HCT116 (cell line): Measurements from ENCODE around the gene PPP3CB. TPM values are rescaled to one million over a fixed set of nuclear protein-coding genes. Genes with fewer than 3 reads are reported as not detected.
A peak's percentile ranks its signal among the peaks of the same experiment; 100 is the strongest.

Source experiments
- ATAC-seq: fragments of 200-7000 bp; cut with Tn5 transposase; 2 replicates; pipeline ENCODE4 v1.9.1; 2020; ENCODE audit warnings: mild to moderate bottlenecking, moderate library complexity
- BruUV-seq: library from RNA; stranded (reverse); fragments of 400-500 nt; replicated peaks from 2 replicates; lab custom pipeline; 2021; lab: Mats Ljungman, UMichigan
- CTCF ChIA-PET: fragments of 300-600 bp; sonication (Branson Sonifier 250); formaldehyde crosslinking; loops from one replicate; lab custom pipeline; 2021; ENCODE audit warnings: antibody characterized with exemption; lab: Charles Lee
- POLR2A ChIA-PET: fragments of 300-600, 350-600 bp; sonication (Branson Sonifier 250); formaldehyde crosslinking; loops from one replicate; lab custom pipeline; 2021; ENCODE audit warnings: antibody characterized with exemption; lab: Charles Lee
- RAD21 ChIA-PET, 2 experiments: fragments of 300-600 bp; sonication (Branson Sonifier 250); formaldehyde crosslinking; loops; one replicate each; lab custom pipeline; 2023; ENCODE audit warnings: low total read pairs in 2 of 2; ENCODE audit not compliant: uncharacterized antibody in 2 of 2, unreplicated experiment in 2 of 2, low non-redundant PET in 1 of 2; lab: Charles Lee
- DNase-seq: peaks from one replicate; pipeline ENCODE4 v3.0.0-alpha.2; 2010; ENCODE audit warnings: low read depth, low spot score
- H2AFZ ChIP-seq: fragments of 200-600 bp; shearing (Covaris generic), sonication (generic); 2 replicates; pipeline ENCODE4 v1.6.1; 2017; ENCODE audit warnings: low read depth, mixed run types, mixed read lengths, antibody characterized with exemption, low read length; ENCODE audit not compliant: poor library complexity, severe bottlenecking
- H3K27ac ChIP-seq: 2 replicates; pipeline ENCODE4 v1.5.1; 2012; ENCODE audit warnings: low read depth, low read length
- H3K27me3 ChIP-seq: fragments of 200-600 bp; sonication (generic); 2 replicates; pipeline ENCODE4 v1.6.1; 2016; ENCODE audit warnings: mixed run types, low read length, mixed read lengths; ENCODE audit not compliant: insufficient read depth
- H3K36me3 ChIP-seq, 2 experiments: fragments of 200-500 bp in 1 of 2; fragments of 200-600 bp in 1 of 2; sonication (Bioruptor generic) in 1 of 2; sonication (generic) in 1 of 2; 2 replicates each; pipeline versions ENCODE4 v1.5.1 to v1.6.1; 2014 to 2016; ENCODE audit warnings: low read length in 2 of 2, inconsistent platforms in 1 of 2, mixed read lengths in 1 of 2, mixed run types in 1 of 2; ENCODE audit not compliant: insufficient read depth in 2 of 2, control insufficient read depth in 1 of 2
- H3K4me1 ChIP-seq, 2 experiments: fragments of 200-600 bp in 1 of 2; sonication (generic) in 1 of 2; 2 replicates each; pipeline versions ENCODE4 v1.5.1 to v1.6.1; 2012 to 2017; ENCODE audit warnings: low read length in 2 of 2, inconsistent platforms in 1 of 2, mild to moderate bottlenecking in 1 of 2, mixed read lengths in 1 of 2, mixed run types in 1 of 2, moderate library complexity in 1 of 2; ENCODE audit not compliant: insufficient read depth in 2 of 2, control insufficient read depth in 1 of 2
- H3K4me2 ChIP-seq: fragments of 200-600 bp; sonication (generic); 2 replicates; pipeline ENCODE4 v1.6.1; 2017; ENCODE audit warnings: mixed run types, low read length, mixed read lengths
- H3K4me3 ChIP-seq, 2 experiments: fragments of 200-600 bp in 1 of 2; sonication (generic) in 1 of 2; replicated peaks in 1 of 2; 2 replicates each; pipeline ENCODE4 v1.5.1; 2011 to 2016; ENCODE audit warnings: low read length in 2 of 2, control low read depth in 1 of 2, low read depth in 1 of 2, mild to moderate bottlenecking in 1 of 2, mixed read lengths in 1 of 2, mixed run types in 1 of 2
- H3K79me2 ChIP-seq: fragments of 200-600 bp; sonication (generic); 2 replicates; pipeline ENCODE4 v1.6.1; 2017; ENCODE audit warnings: mild to moderate bottlenecking, mixed run types, low read length, moderate library complexity, mixed read lengths; ENCODE audit not compliant: insufficient read depth
- H3K9ac ChIP-seq: fragments of 200-600 bp; sonication (generic); 2 replicates; pipeline ENCODE4 v1.6.1; 2016; ENCODE audit warnings: low read length, mixed read lengths
- H3K9me2 ChIP-seq: fragments of 200-600 bp; sonication (generic), shearing (Covaris generic); 2 replicates; pipeline ENCODE4 v1.6.1; 2017; ENCODE audit warnings: mixed run types, mild to moderate bottlenecking, moderate library complexity; ENCODE audit not compliant: insufficient read depth
- H3K9me3 ChIP-seq, 2 experiments: fragments of 200-500 bp in 1 of 2; fragments of 200-600 bp in 1 of 2; sonication (Bioruptor generic) in 1 of 2; sonication (generic) in 1 of 2; 2 replicates each; pipeline ENCODE4 v1.6.1; 2014 to 2017; ENCODE audit warnings: low read length in 2 of 2, mixed read lengths in 2 of 2, inconsistent platforms in 1 of 2, low read depth in 1 of 2, mild to moderate bottlenecking in 1 of 2, mixed run types in 1 of 2, moderate library complexity in 1 of 2; ENCODE audit not compliant: control insufficient read depth in 1 of 2, insufficient read depth in 1 of 2
- H4K20me1 ChIP-seq: fragments of 200-600 bp; sonication (generic), shearing (Covaris generic); 2 replicates; pipeline ENCODE4 v1.6.1; 2017; ENCODE audit warnings: mixed run types, mild to moderate bottlenecking, moderate library complexity; ENCODE audit not compliant: insufficient read depth
- ATF3 ChIP-seq: IDR thresholded peaks from 2 replicates; pipeline ENCODE4 v1.6.1; 2012
- CBX3 ChIP-seq: IDR thresholded peaks from 2 replicates; pipeline ENCODE4 v1.6.1; 2012; ENCODE audit warnings: low read depth
- CEBPB ChIP-seq: IDR thresholded peaks from 2 replicates; pipeline ENCODE4 v1.6.1; 2012; ENCODE audit warnings: low read depth
- CTCF ChIP-seq, 3 experiments: fragments of 200-600 bp in 1 of 3; sonication (generic) in 1 of 3; IDR thresholded peaks in 2 of 3; conservative IDR thresholded peaks in 1 of 3; 2 replicates each; pipeline ENCODE4 v1.5.1; 2012 to 2017; ENCODE audit warnings: low read depth in 2 of 3, low read length in 2 of 3, antibody characterized with exemption in 1 of 3, borderline replicate concordance in 1 of 3, control low read depth in 1 of 3, mild to moderate bottlenecking in 1 of 3, mixed read lengths in 1 of 3, mixed run types in 1 of 3, moderate library complexity in 1 of 3; ENCODE audit not compliant: insufficient read depth in 1 of 3
- EGR1 ChIP-seq: IDR thresholded peaks from 2 replicates; pipeline ENCODE4 v1.6.1; 2012; ENCODE audit warnings: low read depth
- ELF1 ChIP-seq: IDR thresholded peaks from 2 replicates; pipeline ENCODE4 v1.6.1; 2012; ENCODE audit warnings: low read depth, borderline replicate concordance
- EZH2phosphoT487 ChIP-seq: fragments of 200-600 bp; IDR thresholded peaks from 2 replicates; pipeline ENCODE4 v1.6.1; 2018; ENCODE audit warnings: antibody characterized with exemption, borderline replicate concordance
- FOSL1 ChIP-seq: IDR thresholded peaks from 2 replicates; pipeline ENCODE4 v1.6.1; 2012; ENCODE audit warnings: low read depth
- JUND ChIP-seq: IDR thresholded peaks from 2 replicates; pipeline ENCODE4 v1.6.1; 2012
- MAX ChIP-seq: IDR thresholded peaks from 2 replicates; pipeline ENCODE4 v1.6.1; 2012
- POLR2A ChIP-seq: IDR thresholded peaks from 2 replicates; pipeline ENCODE4 v1.7.0; 2011; ENCODE audit warnings: borderline replicate concordance; ENCODE audit not compliant: insufficient read depth, insufficient read length; ENCODE audit errors: extremely low read depth
- POLR2AphosphoS5 ChIP-seq: IDR thresholded peaks from 2 replicates; pipeline ENCODE4 v1.6.1; 2011; ENCODE audit warnings: mild to moderate bottlenecking, low read depth, low read length, moderate library complexity
- RAD21 ChIP-seq: IDR thresholded peaks from 2 replicates; pipeline ENCODE4 v1.6.1; 2012; ENCODE audit warnings: low read depth, mild to moderate bottlenecking
- REST ChIP-seq: IDR thresholded peaks from 2 replicates; pipeline ENCODE4 v1.6.1; 2012; ENCODE audit warnings: low read depth
- SIN3A ChIP-seq: IDR thresholded peaks from 2 replicates; pipeline ENCODE4 v1.6.1; 2012; ENCODE audit warnings: low read depth
- SP1 ChIP-seq: IDR thresholded peaks from 2 replicates; pipeline ENCODE4 v1.6.1; 2012; ENCODE audit warnings: low read depth
- SRF ChIP-seq: IDR thresholded peaks from 2 replicates; pipeline ENCODE4 v1.6.1; 2012; ENCODE audit warnings: low read depth
- TCF7L2 ChIP-seq: IDR thresholded peaks from 2 replicates; pipeline ENCODE4 v1.7.0; 2011; ENCODE audit warnings: borderline replicate concordance, inconsistent platforms; ENCODE audit not compliant: insufficient read depth, insufficient read length; ENCODE audit errors: extremely low read depth
- YY1 ChIP-seq: IDR thresholded peaks from 2 replicates; pipeline ENCODE4 v1.6.1; 2011; ENCODE audit warnings: low read length, low read depth, moderate library complexity, mild to moderate bottlenecking; ENCODE audit not compliant: insufficient replicate concordance; ENCODE audit errors: extremely low read depth
- ZFX ChIP-seq: fragments of 450-650 bp; IDR thresholded peaks from 2 replicates; pipeline ENCODE4 v1.6.1; 2017
- ZNF274 ChIP-seq: fragments of 200-500 bp; sonication (Bioruptor generic); IDR thresholded peaks from 2 replicates; pipeline ENCODE4 v1.6.1; 2014; ENCODE audit warnings: mild to moderate bottlenecking, low read depth, low read length, inconsistent platforms
- intact Hi-C: fragments of 100-400 bp; cut with micrococcal nuclease; formaldehyde crosslinking; loops from 2 replicates; pipeline ENCODE4 v1.10.0; 2022
- total RNA-seq: library from RNA; stranded (reverse); gene quantifications from one replicate; pipeline ENCODE4 v1.2.1, GENCODE V29; 2021; ENCODE audit not compliant: unreplicated experiment

The PPP3CB gene
- total RNA-seq, 1 experiment from 2014 or later: 32.0 TPM

GRCh38 chr10:73413528-73414229 is 82.1 kb downstream of the PPP3CB start, which contains the start of gene ANXA7:
ANXA7 (minus strand) TSS chr10:73414058; CDS start chr10:73400856, 13,202 bp downstream.
- TSS peak; percentile 61 for BruUV-seq
- ChIA-PET POLR2A (interaction anchor here (0.8 to 1.6 kb wide), 2 partner anchors 150 to 166 kb away, joined by 5 read pairs; partner anchors contain the start of gene DNAJC9), CTCF (interaction anchor here (1.4 kb wide), 1 partner anchor 16 kb away, joined by 6 read pairs; no protein-coding TSS in a partner anchor), RAD21 (no interaction called here)
- no peaks in the 10 kb centered on the region for H3K36me3 ChIP-seq
- no peaks in the 10 kb centered on the region for H3K27me3 ChIP-seq
- ATAC-seq: peak; percentile 97
- H3K79me2 ChIP-seq: peaks cover 50% of the 10 kb centered on the region
- intact Hi-C loops: loop anchor here (2.0 to 5.0 kb wide), 2 partner anchors 84 to 167 kb away; partner anchors contain the start of genes DNAJC9 and PPP3CB
- H3K9me2 ChIP-seq: no peaks in the 10 kb centered on the region
- H3K27ac ChIP-seq: peak within 1 kb of the TSS; percentile 90
- H3K9ac ChIP-seq: peak within 1 kb of the TSS; percentile 94
- peak; percentile 68 for DNase-seq
- H3K4me3 ChIP-seq: peak within 1 kb of the TSS; percentile 91 to 96
- peak within 1 kb of the TSS; percentile 94 for H3K4me2 ChIP-seq
- no peaks in the 10 kb centered on the region for H3K9me3 ChIP-seq
- peak within 1 kb of the TSS; percentile 78 for H2AFZ ChIP-seq
- H3K4me1 ChIP-seq: peaks cover 6 to 21% of the 10 kb centered on the region in 2 experiments
- H4K20me1 ChIP-seq: peaks cover 6% of the 10 kb centered on the region; the same call in 1 of the 2 replicates
- peak; percentile 75 for TF ChIP-seq SIN3A
- TF ChIP-seq CEBPB: no peak
- TF ChIP-seq POLR2A: peak; percentile 63
- peak; percentile 78; the same call in 1 of the 2 replicates for TF ChIP-seq ZFX
- TF ChIP-seq MAX: peak; percentile 76
- no peak for TF ChIP-seq EZH2phosphoT487
- no peak for TF ChIP-seq REST
- no peak for TF ChIP-seq JUND
- no peak for TF ChIP-seq ATF3
- TF ChIP-seq SRF: no peak
- TF ChIP-seq TCF7L2: no peak
- peak; percentile 82 for TF ChIP-seq POLR2AphosphoS5
- TF ChIP-seq SP1: peak; percentile 18; the same call in 1 of the 2 replicates
- TF ChIP-seq ZNF274: no peak
- no peak for TF ChIP-seq ELF1
- no peak for TF ChIP-seq CBX3
- peak; percentile 65 for TF ChIP-seq YY1
- no peak for TF ChIP-seq RAD21
- TF ChIP-seq EGR1: peak; percentile 77
- no peak for TF ChIP-seq FOSL1
- peak in 1 of 3 experiments; percentile 8; a peak in 1 of 6 replicates for TF ChIP-seq CTCF (IDR thresholded peaks at IDR 0.05 in 2 of 3, conservative IDR thresholded peaks at IDR 0.05 in 1 of 3; ENCODE audit: borderline replicate concordance in 1 of 3, insufficient read depth in 1 of 3, low read depth in 2 of 3, low read length in 2 of 3)
